Adrenal gland (tissue), 5 donors: Measurements from ENCODE around the gene MBP.

Experiments used
- CTCF ChIP-seq, 6 experiments: fragments of 450-650 bp in 4 of 6; fragments of 200-600 bp in 2 of 6; sonication (generic) in 1 of 6; IDR thresholded peaks; 1 replicate in 5 of 6; 2 replicates in 1 of 6; pipeline versions ENCODE4 v1.5.1 to v1.8.0; 2016 to 2021; ENCODE audit warnings: antibody characterized with exemption in 6 of 6, mild to moderate bottlenecking in 2 of 6, moderate library complexity in 1 of 6
- POLR2A ChIP-seq, 2 donors: fragments of 450-650 bp; IDR thresholded peaks; one replicate each; pipeline ENCODE4 v1.6.1; 2017; ENCODE audit warnings: antibody characterized with exemption in 2 of 2, mild to moderate bottlenecking in 2 of 2, moderate library complexity in 1 of 2
- donor health status: DM: no; HTN: no; CAD: no.

GRCh38 chr18:77173275-77174030, 40.9 kb upstream of the MBP start:
- TF ChIP-seq CTCF (IDR thresholded peaks at IDR 0.05) (no peak), POLR2A (IDR thresholded peaks at IDR 0.05) (no peak)
